GM12873 (cell line): ENCODE measurements around the gene CDC34.
A peak's percentile ranks its signal among the peaks of the same experiment; 100 is the strongest.

Experiments
- TF ChIP-seq, protein P1 (sequence below): IDR thresholded peaks from 2 replicates; pipeline ENCODE4 v1.5.1; 2012; ENCODE audit warnings: low read depth, mild to moderate bottlenecking, moderate library complexity, low read length, control low read depth; ENCODE audit not compliant: insufficient read depth; ENCODE audit errors: missing control alignments

Gene CDC34

DNA sequence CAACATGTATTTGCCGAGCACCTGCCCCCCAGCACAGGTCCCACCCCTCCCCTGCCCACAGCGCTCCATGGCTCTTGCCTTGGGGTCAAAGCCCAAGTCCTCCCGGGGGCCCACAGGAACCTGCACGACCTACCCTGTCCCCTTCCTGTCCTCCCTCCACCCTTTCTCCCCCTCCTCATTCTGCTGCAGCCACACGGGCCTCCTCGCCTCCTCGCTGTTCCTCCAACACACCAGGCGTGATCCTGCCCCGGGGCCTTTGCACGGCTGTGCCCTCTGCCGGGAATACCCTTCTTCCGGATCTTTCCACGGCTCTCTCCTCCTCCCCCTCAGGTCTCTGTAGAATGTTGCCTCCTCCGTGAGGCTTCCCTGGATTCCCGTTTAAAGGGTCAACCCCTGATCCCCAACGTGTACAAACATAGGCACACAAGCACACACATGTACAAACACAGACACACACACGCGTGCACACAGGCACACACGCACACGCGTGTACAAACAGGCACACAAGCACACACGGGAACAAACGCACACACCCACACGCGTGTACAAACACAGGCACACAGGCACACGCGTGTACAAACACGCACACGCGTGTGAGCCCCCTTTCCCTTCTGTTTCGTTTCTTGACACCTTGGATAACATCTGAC is 32.5 kb upstream of the CDC34 start:
- TF ChIP-seq, protein P1, sequence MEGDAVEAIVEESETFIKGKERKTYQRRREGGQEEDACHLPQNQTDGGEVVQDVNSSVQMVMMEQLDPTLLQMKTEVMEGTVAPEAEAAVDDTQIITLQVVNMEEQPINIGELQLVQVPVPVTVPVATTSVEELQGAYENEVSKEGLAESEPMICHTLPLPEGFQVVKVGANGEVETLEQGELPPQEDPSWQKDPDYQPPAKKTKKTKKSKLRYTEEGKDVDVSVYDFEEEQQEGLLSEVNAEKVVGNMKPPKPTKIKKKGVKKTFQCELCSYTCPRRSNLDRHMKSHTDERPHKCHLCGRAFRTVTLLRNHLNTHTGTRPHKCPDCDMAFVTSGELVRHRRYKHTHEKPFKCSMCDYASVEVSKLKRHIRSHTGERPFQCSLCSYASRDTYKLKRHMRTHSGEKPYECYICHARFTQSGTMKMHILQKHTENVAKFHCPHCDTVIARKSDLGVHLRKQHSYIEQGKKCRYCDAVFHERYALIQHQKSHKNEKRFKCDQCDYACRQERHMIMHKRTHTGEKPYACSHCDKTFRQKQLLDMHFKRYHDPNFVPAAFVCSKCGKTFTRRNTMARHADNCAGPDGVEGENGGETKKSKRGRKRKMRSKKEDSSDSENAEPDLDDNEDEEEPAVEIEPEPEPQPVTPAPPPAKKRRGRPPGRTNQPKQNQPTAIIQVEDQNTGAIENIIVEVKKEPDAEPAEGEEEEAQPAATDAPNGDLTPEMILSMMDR = no peak

DNA sequence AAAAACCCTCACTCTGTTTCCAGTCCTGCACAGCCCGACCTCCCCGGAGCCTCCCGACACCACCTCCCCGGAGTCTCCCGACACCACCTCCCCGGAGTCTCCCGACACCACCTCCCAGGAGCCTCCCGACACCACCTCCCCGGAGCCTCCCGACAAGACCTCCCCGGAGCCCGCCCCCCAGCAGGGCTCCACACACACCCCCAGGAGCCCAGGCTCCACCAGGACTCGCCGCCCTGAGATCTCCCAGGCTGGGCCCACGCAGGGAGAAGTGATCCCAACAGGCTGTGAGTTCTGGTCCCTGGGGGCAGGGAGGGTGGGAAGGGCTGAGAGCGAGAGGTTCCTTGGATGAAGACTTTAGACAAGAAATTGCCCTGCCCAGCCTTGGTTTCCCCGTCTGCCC is 29.9 kb upstream of the CDC34 start:
- TF ChIP-seq, protein P1 = no peak

DNA sequence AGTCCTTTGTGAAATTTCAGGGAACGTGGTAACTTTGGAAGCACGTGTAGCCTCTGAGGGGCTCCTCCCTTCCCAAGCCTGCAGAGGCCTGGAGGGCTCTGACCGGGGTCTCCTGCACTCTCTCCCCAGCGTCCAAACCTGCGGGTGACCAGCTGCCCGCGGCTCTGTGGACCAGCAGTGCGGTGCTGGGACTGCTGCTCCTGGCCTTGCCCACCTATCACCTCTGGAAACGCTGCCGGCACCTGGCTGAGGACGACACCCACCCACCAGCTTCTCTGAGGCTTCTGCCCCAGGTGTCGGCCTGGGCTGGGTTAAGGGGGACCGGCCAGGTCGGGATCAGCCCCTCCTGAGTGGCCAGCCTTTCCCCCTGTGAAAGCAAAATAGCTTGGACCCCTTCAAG is 26.9 kb upstream of the CDC34 start:
- TF ChIP-seq, protein P1 = no peak

DNA sequence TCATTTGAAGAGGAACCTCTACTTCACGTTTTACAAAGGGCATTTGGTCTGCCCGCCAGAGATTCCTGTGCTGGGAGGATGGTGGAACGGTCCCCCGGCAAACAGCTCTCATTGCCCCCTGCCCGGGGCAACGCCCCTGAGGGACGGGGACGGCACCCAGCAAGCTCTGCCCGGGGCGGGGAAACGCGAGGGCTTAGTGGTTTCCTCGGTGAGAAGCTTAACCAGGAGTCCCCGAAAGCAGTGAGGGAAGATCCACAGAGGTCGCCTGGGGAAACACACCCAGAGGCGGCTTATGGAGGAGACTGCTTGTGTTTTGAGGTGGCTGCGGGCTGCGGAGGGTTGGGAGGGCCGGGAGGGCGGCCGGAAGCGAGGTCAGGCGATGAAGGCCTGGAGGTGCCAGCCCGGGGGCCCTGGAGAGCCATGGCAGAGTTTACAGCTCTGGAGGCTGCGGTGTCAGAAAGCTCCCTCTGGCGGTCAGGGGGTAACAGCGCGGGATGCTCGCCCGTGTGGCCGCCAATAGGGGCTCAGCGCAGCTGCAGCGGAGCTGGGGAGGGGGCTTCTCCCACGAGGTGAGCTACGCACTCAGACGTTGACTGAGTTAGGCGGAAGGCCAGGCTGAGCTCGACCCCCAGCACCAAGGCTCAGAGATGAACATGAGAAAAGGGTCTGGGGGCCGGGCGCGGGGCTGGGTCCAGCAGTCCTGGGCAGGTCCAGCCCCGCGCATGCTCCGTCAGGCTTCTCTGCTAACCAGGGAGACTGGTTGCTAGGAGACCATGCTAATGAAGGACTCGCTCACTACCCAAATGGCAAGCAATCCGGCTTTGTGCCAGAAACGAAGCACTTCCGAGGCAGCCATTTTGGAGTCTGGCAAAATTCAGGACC is 24.9 kb upstream of the CDC34 start:
- TF ChIP-seq, protein P1 = peak; percentile 98

DNA sequence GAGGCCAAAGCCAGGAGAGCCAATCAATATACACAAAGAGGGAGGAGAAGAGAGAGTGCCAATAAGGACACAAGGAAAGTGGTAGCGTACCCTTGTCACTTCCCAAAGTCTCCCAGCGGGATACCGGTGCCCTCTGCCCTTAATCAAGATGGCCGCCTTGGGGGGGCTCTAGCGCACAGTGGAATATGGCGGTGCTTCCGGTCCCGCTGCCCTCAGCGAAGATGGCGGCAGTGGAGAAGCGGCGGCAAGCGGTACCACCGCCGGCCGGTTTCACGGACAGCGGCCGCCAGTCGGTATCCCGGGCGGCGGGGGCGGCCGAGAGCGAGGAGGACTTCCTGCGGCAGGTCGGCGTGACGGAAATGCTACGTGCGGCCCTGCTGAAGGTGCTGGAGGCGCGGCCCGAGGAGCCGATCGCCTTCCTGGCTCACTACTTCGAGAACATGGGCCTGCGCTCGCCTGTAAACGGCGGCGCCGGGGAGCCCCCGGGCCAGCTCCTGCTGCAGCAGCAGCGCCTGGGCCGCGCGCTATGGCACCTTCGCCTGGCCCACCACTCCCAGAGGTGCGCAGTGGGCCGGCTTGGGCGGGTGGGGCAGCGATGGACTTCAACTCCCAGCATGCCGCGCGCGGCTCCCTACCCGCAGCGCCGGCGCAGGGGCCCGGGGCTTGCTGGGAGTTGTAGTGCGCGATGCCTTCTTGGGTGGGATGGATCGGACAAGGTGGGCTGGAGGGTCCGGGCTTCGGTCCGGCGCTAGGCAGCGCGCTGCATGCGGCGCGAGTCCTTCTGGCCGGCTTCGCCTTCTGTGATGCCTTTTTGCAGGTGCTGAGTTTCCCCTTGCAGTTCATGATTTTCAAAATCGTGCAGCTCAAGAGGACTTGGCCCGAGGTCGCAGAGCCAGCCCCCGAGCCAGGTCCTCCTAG is 24.0 kb upstream of the CDC34 start, which contains the start of gene TPGS1:
Gene TPGS1 (plus strand): TSS at position 212 of the 918 bp plus-strand sequence. CDS start 10 bp downstream, at position 222.
- TF ChIP-seq, protein P1 = no peak

DNA sequence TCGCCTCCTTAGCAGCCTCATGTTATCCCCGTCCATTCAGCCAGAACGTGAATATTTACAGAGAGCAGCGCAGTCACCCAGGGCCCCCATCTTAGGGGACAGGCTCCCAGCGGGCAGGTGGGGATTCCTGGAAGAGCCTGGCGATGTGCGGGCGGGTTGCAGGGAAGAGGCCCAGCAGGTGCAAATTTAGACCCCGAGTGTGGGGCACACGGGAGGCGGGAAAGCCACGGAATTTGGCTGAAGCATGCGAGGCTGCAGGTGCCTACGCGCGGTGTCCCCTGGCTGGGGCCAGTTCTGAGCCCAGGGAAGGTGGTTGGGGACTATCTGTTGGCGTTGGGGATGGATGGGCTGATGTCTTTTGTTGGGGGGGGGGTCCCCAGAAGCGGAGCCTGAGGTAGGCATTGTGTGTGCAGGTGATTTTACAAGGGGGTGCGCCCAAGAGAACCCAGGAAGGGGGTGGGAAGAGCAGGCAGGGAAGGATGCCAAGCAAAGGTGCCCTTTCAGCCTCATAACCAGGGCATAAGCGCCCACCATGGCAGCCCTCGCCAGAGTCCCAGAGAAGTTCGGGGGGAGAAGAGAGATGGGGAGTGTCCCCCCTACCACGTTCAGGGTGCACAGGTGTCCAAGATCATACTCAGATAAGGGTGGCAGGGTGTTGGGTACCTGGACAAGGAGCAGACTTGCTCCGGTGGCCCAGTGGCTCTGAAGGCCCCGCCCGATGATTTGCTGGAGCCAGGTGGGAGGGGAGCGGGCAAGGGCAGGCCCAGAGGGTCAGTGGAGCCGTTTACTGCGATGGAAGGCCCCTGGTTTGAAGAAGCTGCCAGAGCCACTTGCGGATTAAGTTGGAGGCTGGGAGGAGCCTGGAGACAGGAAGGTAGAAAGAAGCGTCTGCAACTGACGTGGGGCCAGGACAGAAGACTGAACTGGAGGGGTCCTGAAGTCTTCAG is 23.1 kb upstream of the CDC34 start:
- TF ChIP-seq, protein P1 = no peak
